HG02970 (cell line): ENCODE data around the gene KCNK2.

ENCODE experiments used
- ATAC-seq: cut with Tn5 transposase; IDR thresholded peaks from one replicate; pipeline ENCODE4 v1.9.1; 2021; ENCODE audit warnings: mild to moderate bottlenecking, moderate library complexity, moderate number of reproducible peaks; ENCODE audit not compliant: unreplicated experiment, low FRiP score

The KCNK2 gene

GRCh38 chr1:215094381-215094780 is 11.8 kb downstream of the KCNK2 start:
- no peak for ATAC-seq

GRCh38 chr1:215095524-215095923 is 13.0 kb downstream of the KCNK2 start:
- ATAC-seq, result no peak

- no peak for ATAC-seq
Measured at GRCh38 chr1:215101511-215101910, 19.0 kb downstream of the KCNK2 start.

- no peak for ATAC-seq
Measured at GRCh38 chr1:215104283-215104682, 21.7 kb downstream of the KCNK2 start.

- ATAC-seq, result no peak
Measured at GRCh38 chr1:215106067-215106466, 23.5 kb downstream of the KCNK2 start.

GRCh38 chr1:215109171-215109570 is 26.6 kb downstream of the KCNK2 start:
- no peak for ATAC-seq

- no peak for ATAC-seq
Measured at GRCh38 chr1:215111916-215112315, 29.4 kb downstream of the KCNK2 start.

GRCh38 chr1:215113776-215114153 is 31.2 kb downstream of the KCNK2 start:
- no peak for ATAC-seq

- no peak for ATAC-seq
Measured at GRCh38 chr1:215114154-215114933, 31.8 kb downstream of the KCNK2 start.

- no peak for ATAC-seq
Measured at GRCh38 chr1:215115760-215116159, 33.2 kb downstream of the KCNK2 start.

GRCh38 chr1:215118081-215118480 is 35.5 kb downstream of the KCNK2 start:
- no peak for ATAC-seq

GRCh38 chr1:215119056-215119455 is 36.5 kb downstream of the KCNK2 start:
- ATAC-seq, result no peak

- ATAC-seq, result no peak
Measured at GRCh38 chr1:215119719-215120365, 37.3 kb downstream of the KCNK2 start.

- no peak for ATAC-seq
Measured at GRCh38 chr1:215128504-215128903, 46.0 kb downstream of the KCNK2 start.

GRCh38 chr1:215131291-215131690 is 48.8 kb downstream of the KCNK2 start:
- no peak for ATAC-seq

GRCh38 chr1:215132156-215132555 is 49.6 kb downstream of the KCNK2 start:
- no peak for ATAC-seq

GRCh38 chr1:215133532-215133931 is 51.0 kb downstream of the KCNK2 start:
- no peak for ATAC-seq

GRCh38 chr1:215137985-215138384 is 55.4 kb downstream of the KCNK2 start:
- no peak for ATAC-seq

GRCh38 chr1:215140135-215140534 is 57.6 kb downstream of the KCNK2 start:
- no peak for ATAC-seq

- no peak for ATAC-seq
Measured at GRCh38 chr1:215141460-215141859, 58.9 kb downstream of the KCNK2 start.

- no peak for ATAC-seq
Measured at GRCh38 chr1:215143497-215143896, 61.0 kb downstream of the KCNK2 start.
